HG02840 (cell line): ENCODE measurements around the gene DCST1.

Experiments
- ATAC-seq: cut with Tn5 transposase; IDR thresholded peaks from one replicate; pipeline ENCODE4 v1.9.1; 2021; ENCODE audit warnings: mild to moderate bottlenecking, moderate library complexity, moderate number of reproducible peaks; ENCODE audit not compliant: unreplicated experiment, low FRiP score

Gene DCST1

GRCh38 chr1:155000726-155001424, 32.7 kb upstream of the DCST1 start:
- peak; percentile 38 for ATAC-seq

DNA sequence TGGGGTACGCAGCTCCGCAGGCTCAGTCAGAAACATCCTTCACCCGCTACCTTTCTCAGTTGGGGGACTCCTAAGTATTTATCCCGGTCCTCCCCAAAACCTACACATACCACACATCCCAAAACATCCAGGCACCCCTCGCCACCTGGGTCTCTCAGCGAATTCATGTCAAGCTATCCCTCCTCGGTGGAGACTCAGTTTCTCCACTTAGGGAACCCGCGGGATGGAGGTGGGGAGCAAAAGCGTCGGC, 32.3 kb upstream of the DCST1 start:
- ATAC-seq, result no peak

DNA sequence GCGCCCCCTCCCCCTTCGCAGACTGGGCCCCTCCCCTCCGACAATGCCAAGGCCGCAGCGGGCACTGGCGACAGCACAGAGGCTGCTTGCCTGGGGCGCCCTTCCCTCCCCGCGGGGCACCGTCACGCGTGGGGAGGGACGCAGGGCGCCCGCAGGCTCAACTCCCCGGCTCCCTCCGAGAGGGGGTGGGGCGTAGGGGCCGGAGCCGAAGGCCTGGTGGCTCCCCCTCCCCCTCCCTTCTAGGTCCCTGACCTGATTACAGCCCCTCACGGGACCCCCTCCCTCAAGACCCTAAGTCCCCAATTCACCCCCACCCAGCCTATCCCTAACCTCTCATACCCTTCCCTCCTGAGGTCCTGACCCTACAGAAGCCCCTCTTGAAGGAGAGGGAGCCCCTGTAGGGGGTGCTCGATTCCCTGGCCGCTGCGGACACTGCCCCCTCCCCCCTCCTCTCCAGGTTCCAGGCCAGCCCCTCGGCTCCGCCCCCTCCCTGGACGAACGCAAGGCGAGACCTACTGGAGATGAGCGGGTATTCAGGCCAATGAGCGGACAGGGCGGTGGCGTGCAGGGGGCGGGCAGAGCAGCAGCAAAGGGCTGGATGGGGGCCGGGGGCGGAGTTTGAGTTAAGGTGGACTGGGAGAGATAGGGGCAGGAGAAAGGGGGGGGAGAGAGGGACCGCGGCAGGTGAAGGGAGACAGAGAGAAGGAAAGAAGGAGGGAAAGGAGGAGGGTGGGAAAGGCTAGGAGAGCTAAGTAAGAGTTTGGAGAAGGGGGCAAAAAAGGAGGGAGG, 31.8 kb upstream of the DCST1 start:
- ATAC-seq, result peak; percentile 54

- no peak for ATAC-seq
These were observed 31.0 kb upstream of the DCST1 start, which contains the start of gene ZBTB7B for GRCh38 chr1:155002464-155003226. Gene ZBTB7B (plus strand): TSS chr1:155002802. CDS start chr1:155014661, 11,859 bp downstream.

- no peak for ATAC-seq
These were observed 30.3 kb upstream of the DCST1 start for GRCh38 chr1:155003227-155003765.

GRCh38 chr1:155003766-155004351, 29.8 kb upstream of the DCST1 start:
- no peak for ATAC-seq

DNA sequence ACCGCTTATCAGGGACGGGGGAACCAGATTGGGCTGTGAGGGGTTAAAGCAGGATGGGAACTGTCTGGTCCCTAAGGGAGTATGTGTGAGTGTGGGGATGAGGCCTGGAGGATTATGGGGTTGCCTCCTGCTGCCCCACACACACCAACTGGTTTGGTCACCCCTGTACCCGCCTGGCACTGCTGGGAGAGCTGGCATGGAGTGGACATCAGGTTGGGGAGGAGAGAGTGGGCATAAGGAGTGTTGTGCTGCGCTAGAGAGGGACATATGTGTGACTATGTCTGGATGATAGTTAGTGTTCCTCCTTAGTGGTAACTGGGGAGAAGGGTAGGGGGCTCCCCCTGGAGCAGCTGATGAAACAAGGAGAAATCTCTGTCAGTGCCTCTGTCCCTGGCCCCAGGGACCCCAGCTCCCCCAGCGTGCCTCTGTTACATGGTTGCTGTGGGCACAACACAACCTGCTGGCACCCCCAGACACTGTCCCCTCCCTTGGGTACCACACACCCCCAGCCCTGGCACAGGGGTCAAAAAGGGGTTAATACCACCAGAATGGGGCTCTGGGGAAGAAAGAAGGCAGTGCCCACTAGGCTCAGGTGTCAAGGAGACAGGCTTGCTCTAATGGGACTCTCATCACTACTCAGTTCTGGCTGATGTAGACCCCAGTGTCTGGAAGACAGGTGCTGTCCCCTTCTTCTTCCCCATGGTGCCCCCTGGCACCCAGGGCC, 29.1 kb upstream of the DCST1 start:
- ATAC-seq, result no peak

DNA sequence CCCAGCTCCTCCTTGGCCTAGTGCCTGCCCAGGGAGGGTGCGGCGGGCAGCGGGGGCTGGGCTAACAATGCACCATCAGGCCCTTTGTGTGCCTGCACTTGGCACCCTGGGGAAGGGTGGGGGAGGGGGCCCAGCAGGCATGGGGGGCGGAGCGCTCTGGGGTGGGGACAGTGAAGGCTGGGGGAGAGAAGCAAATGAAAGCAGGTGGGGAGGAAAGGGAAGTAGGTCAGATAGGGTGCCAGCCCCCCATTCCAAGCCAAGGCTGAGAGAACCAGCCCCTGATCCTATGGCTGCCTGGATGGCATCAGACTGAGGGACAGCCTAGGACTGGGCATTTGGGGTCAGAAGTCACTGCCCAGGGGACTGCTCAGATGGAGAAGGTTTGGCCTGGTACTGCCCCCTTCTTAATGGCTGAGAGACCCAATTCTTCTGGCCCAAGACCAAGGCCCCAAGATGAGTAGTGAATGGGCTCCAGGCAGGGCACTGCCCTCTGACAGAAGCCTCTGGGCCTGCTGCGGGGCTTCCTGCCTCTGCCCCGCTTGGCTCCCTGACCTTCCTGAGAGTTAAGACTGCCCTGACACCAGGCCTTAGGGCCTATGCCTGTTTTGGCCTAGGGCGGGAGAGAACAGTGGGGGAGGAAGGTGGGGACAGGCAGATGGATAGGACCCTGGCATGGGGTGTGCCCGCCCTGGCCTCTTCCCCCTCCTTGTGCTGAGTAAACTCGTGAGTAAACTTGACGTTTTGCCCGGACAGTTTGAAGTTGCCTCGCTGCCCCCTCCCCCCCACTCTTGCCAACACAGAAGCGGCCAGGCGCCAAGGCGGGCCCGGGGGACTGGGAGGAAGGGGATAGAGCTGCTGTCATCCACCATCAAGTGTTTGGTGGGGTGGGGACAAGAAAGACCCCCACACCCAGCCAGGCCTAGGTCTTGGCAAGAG, 28.3 kb upstream of the DCST1 start:
- ATAC-seq, result no peak

DNA sequence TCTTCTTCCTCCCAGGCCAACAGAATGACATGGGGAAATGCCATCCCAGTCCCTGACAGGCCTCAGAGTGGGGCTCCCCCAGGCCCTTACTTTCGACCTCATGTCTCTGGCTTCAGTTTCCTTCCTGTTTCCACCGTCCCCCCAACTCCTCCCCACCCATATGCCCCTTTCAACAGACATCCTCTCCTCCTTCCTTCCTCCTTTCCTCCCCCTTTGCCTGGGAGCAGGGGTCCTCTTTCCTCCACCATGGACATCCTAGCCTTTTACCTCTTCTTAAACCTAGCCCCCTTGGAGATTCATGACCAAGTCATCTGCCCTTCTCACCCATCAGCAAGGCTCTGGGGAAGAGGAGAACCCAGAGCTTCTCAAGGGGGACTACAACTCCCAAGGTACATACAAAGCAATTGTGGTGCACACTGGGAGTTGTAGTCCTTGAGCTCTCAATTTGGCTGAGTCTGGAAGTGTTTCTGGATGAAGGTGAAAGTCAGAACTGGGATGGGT, 27.0 kb upstream of the DCST1 start:
- no peak for ATAC-seq

DNA sequence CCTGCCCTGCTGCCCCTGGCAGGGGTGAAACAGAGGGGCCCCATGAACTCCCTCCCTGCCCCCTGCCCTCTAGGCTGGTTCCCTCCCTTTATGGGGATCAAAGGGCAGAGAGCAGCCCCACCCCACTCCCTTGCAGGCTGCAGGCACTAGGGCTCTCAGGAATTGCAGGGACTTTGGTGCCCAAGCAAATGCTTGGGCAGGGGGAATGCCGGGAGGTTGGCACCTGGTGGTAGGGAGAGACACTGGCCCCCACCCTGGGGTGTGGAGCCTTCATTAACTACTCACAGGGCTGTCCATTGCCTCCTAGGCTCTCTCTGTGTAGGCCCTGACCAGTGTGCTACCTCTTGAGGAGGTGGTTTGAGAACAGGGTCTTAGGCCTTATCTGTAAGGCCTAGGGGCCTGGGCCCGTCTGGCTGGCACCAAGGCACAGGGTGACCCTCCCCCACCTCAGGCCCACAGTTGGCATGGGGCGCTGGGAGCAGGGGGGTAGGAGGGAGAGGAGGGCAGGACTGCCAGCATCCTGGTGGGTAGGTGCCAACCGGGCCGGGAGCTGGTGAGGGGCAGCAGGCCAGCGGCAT, 26.3 kb upstream of the DCST1 start:
- no peak for ATAC-seq

DNA sequence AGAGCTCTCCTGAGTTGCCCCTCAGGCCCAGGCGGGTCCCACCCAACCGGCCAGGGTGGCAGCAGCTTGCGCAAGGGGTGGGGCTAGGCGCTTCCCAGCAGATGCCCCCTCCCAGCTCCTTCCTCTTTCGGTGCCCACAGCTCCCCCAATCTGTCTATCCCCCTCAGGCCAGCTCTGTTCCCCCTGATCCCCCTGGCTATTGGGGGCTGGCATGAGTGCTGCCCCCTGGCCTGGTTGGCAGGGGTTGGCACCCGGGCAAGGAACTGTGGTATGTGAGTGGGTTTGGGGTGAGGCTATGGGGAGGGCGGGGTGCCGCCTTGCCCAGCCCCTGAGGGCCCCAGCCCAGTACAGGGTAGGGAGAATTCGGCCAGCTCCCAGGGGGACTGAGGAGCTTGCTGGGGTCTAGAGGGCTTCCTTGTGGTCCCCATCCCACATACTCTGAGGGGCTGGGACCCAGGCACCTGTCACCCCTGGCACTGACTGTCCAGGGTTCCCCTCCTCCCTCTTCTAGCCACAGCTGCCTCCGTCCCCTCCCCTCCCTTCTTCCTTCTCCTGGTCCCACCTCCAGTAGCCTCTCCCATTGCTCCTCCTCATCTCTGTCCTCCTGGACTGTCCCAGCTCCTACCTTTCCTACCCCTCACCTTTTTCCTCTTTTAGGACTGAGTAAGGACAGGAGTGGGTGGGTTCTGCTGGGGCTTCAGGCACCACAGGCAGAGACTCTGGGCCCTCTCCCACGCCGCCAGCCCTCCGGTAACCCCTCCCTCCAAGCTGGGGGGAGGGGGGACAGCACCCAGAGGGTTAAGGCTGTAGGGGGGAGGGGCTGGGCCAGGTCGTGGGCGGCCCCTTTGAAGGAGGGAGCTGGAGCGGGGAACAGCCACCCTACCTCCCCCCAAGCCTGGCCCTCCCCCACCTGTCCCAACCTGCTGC, 25.3 kb upstream of the DCST1 start:
- no peak for ATAC-seq

DNA sequence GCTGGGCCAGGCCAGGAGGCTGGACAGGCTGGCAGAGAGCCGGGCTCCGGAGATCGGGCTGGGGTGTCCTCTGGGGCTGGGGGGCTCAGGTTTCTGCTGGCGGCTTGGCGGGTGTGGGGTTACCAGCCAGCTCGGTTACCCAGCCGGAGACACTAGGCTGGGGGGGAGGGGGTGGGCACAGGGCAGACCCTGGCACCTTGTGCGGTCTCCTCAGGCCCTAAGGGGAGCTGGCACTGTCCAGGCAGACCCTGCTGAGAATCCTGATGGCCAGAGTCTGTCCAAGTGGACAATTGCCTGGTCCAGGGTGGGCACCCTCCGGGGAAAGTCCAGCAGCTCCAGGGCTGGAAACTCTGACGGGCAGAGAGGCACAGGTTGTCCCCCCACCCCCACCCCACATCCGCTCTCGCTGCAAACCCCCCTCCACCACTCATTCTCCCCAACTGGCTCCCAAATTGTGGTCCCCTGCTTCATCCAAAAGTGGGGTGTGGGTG, 24.4 kb upstream of the DCST1 start:
- no peak for ATAC-seq

- no peak for ATAC-seq
These were observed 23.9 kb upstream of the DCST1 start for GRCh38 chr1:155009742-155010141.

- ATAC-seq, result no peak
These were observed 23.3 kb upstream of the DCST1 start for GRCh38 chr1:155010211-155010918.

DNA sequence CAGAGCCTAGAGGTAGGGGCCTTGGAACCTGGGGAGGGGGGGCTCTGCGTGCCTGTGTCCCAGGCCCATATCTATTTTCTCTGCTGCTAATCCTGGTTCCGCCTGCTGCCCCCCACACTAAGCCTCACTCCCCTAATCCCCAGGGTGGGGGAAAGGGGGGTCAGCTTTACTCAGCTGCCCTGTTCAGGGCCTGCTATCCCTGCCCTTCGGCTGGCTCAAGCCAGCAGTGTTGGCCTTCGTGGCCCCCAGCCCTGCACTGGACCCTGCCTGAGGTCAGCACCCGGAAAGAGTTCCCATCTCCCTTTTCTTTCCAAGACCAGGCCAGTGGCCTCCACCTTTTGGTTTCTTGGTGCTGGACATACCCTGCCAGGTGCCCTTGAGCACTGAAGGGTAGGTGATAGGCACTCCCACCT, 22.6 kb upstream of the DCST1 start:
- ATAC-seq, result no peak

DNA sequence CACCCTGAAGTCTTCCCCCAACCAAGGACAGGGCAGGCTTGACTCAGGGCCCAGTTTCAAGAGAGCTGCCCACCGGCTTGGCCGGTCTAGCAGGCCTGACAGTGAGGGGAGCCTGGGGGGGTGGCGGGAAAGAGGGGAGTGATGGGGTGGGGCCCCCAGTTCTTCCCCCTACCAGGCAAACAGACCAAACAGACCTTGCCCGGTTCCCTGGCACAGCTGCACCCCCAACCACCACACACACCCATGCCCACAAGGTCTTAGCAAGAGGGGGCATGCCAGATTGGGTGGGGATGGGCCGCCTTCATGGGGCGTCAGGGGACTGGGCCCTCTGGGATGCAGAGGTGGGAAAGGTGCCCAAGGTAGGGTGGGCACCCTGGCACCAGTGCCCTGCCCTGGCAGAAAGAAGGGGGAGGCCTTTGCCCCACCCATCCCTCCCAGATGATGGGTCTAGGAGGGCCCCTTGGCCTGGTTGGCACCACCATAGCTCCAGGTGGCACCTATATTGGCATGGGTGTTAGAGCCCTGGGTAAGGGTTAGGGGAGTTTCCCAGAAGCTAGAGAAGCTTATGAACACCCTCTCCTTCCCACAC, 22.1 kb upstream of the DCST1 start:
- no peak for ATAC-seq
